ENCODE results near the gene PIGN.

GRCh38 chr18:62026586-62026985 is 160.3 kb downstream of the PIGN start:
- TF ChIP-seq, protein P1, sequence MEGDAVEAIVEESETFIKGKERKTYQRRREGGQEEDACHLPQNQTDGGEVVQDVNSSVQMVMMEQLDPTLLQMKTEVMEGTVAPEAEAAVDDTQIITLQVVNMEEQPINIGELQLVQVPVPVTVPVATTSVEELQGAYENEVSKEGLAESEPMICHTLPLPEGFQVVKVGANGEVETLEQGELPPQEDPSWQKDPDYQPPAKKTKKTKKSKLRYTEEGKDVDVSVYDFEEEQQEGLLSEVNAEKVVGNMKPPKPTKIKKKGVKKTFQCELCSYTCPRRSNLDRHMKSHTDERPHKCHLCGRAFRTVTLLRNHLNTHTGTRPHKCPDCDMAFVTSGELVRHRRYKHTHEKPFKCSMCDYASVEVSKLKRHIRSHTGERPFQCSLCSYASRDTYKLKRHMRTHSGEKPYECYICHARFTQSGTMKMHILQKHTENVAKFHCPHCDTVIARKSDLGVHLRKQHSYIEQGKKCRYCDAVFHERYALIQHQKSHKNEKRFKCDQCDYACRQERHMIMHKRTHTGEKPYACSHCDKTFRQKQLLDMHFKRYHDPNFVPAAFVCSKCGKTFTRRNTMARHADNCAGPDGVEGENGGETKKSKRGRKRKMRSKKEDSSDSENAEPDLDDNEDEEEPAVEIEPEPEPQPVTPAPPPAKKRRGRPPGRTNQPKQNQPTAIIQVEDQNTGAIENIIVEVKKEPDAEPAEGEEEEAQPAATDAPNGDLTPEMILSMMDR (IDR thresholded peaks at IDR 0.05) = no peak
- TF ChIP-seq POLR2A (IDR thresholded peaks at IDR 0.05) = no peak

Measured in esophagus squamous epithelium (tissue), 4 donors.